GM12891 (cell line): ENCODE measurements around the gene VKORC1L1.

Experiments used
- PAX5 ChIP-seq: IDR thresholded peaks from 2 replicates; pipeline ENCODE4 v1.6.1; 2011; ENCODE audit warnings: low read length, moderate library complexity, mild to moderate bottlenecking; ENCODE audit not compliant: insufficient read depth, severe bottlenecking
- POLR2A ChIP-seq: IDR thresholded peaks from 2 replicates; pipeline ENCODE4 v1.6.1; 2011; ENCODE audit warnings: low read depth, low read length, control low read depth
- POLR2AphosphoS5 ChIP-seq: IDR thresholded peaks from 2 replicates; pipeline ENCODE4 v1.6.1; 2011; ENCODE audit warnings: low read depth, low read length, control low read depth
- POU2F2 ChIP-seq: IDR thresholded peaks from 2 replicates; pipeline ENCODE4 v1.6.1; 2011; ENCODE audit warnings: low read depth, mild to moderate bottlenecking, control low read depth, low read length, moderate library complexity
- TAF1 ChIP-seq: IDR thresholded peaks from 2 replicates; pipeline ENCODE4 v1.6.1; 2011; ENCODE audit warnings: low read depth, low read length, control low read depth

GRCh38 chr7:65892161-65892560 is 19.3 kb downstream of the VKORC1L1 start:
- TF ChIP-seq POLR2A (no peak), POLR2AphosphoS5 (no peak), PAX5 (no peak), POU2F2 (no peak), TAF1 (no peak)
